ENCODE results near the gene RNF214. TPM values are rescaled to one million over a fixed set of nuclear protein-coding genes. Genes with fewer than 3 reads are reported as not detected.
A peak's percentile ranks its signal among the peaks of the same experiment; 100 is the strongest.

RNF214 gene
- total and polyA plus RNA-seq, 10 of the 15 experiments (the other 5 are each of a cell fraction or from before 2014, with no cell fraction given), result 4.8 to 16.8 (median 10.5) TPM

GRCh38 chr11:117231842-117232091 lies 704 bp upstream of the RNF214 start, which contains the start of gene PCSK7:
Gene PCSK7, minus strand, starts transcription at chr11:117232073. Its CDS starts 2,229 bp downstream, at chr11:117229844.
- H2AFZ ChIP-seq (ENCODE audit: control insufficient read depth, low read depth, low read length), result peak within 1 kb of the TSS; percentile 88
- H3K9me3 ChIP-seq (replicated peaks; ENCODE audit: control insufficient read depth, insufficient read depth, low read length), result no peaks in the 10 kb centered on the region
- intact Hi-C loops (cut with micrococcal nuclease; ENCODE audit: unreplicated experiment), result loop anchor here (2.0 to 5.0 kb wide), 2 partner anchors 95 to 586 kb away; partner anchors contain the start of gene CEP164
- H3K27ac ChIP-seq (ENCODE audit: control insufficient read depth, insufficient read depth), result peak within 1 kb of the TSS; percentile 87
- under 1% methylated on average over 13 of the region's 13 CpGs for WGBS (ENCODE audit: insufficient coverage, insufficient replicate concordance, low lambda C conversion rate, missing lambda C conversion rate)
- ChIA-PET POLR2A (interaction anchor here (0.8 to 3.6 kb wide), 3 partner anchors 52 to 396 kb away, joined by 4 to 51 read pairs (median 5); partner anchors contain the start of gene SIDT2), SMC1A (ENCODE audit: uncharacterized antibody, unreplicated experiment) (interaction anchor here (0.9 to 12.2 kb wide), 8 partner anchors 43 to 585 kb away, joined by 3 to 187 read pairs (median 5); partner anchors contain the start of genes CEP164, PAFAH1B2 and SIDT2), RAD21 (ENCODE audit: unreplicated experiment) (interaction anchor here (0.8 to 9.9 kb wide), 9 partner anchors 15 to 585 kb away, joined by 3 to 159 read pairs (median 3); partner anchors contain the start of genes BACE1, CEP164, SIDT2 and SIK3), CTCF (interaction anchor here (0.6 to 17.3 kb wide), 9 partner anchors 11 to 396 kb away, joined by 3 to 422 read pairs (median 6); partner anchors contain the start of genes CEP164, PAFAH1B2 and SIDT2)
- peaks cover 9 to 16% of the 10 kb centered on the region in 2 experiments; a peak in 3 of 4 replicates for H3K36me3 ChIP-seq (ENCODE audit: control insufficient read depth in 2 of 2, insufficient read depth in 2 of 2, low read length in 1 of 2)
- BruUV-seq (replicated peaks), result no TSS peak
- H3K4me1 ChIP-seq (ENCODE audit: control insufficient read depth, insufficient read depth, low read length), result peaks cover 9% of the 10 kb centered on the region
- peak within 1 kb of the TSS; percentile 92 for H3K4me2 ChIP-seq (ENCODE audit: control insufficient read depth, insufficient read depth)
- in situ Hi-C loops (cut with MboI), result no loop called here
- no peaks in the 10 kb centered on the region for H4K20me1 ChIP-seq (ENCODE audit: control insufficient read depth, insufficient read depth)
- peak within 1 kb of the TSS; percentile 89 for H3K4me3 ChIP-seq
- DNase-seq (ENCODE audit: low read depth, low spot score) (no peak), FAIRE-seq (no peak), ATAC-seq (no peak)
- no peaks in the 10 kb centered on the region for H3K27me3 ChIP-seq (replicated peaks in 1 of 2; ENCODE audit: control insufficient read depth in 2 of 2, insufficient read depth in 2 of 2, low read length in 1 of 2)
- H3K9ac ChIP-seq (ENCODE audit: control insufficient read depth, insufficient read depth, low read length), result peak within 1 kb of the TSS; percentile 93
- H3K79me2 ChIP-seq (ENCODE audit: control insufficient read depth, insufficient read depth, low read length), result peaks cover 46% of the 10 kb centered on the region
- TF ChIP-seq MEF2B (IDR thresholded peaks at IDR 0.05; ENCODE audit: partially characterized antibody, poor library complexity, severe bottlenecking), result no peak
- TF ChIP-seq SUPT20H (IDR thresholded peaks at IDR 0.05; ENCODE audit: borderline replicate concordance, control insufficient read depth, low read depth, low read length), result no peak
- no peak for TF ChIP-seq WRNIP1 (IDR thresholded peaks at IDR 0.05; ENCODE audit: borderline replicate concordance, low read depth, low read length)
- no peak for TF ChIP-seq GABPA (IDR thresholded peaks at IDR 0.05; ENCODE audit: low read depth)
- TF ChIP-seq CHD1 (IDR thresholded peaks at IDR 0.05; ENCODE audit: low read depth, low read length), result 0 out of 2 replicates have a peak, but pooled peaks have one; percentile 2
- TF ChIP-seq ZNF217 (IDR thresholded peaks at IDR 0.05), result no peak
- TF ChIP-seq NFIC (IDR thresholded peaks at IDR 0.05; ENCODE audit: low read depth, low read length), result no peak
- TF ChIP-seq CREM (IDR thresholded peaks at IDR 0.05; ENCODE audit: low read depth), result peak; percentile 66; the same call in 1 of the 2 replicates
- TF ChIP-seq YY1 (IDR thresholded peaks at IDR 0.05; ENCODE audit: low read depth, low read length), result no peak
- no peak for TF ChIP-seq NR2F1 (conservative IDR thresholded peaks at IDR 0.05)
- TF ChIP-seq TAF1 (IDR thresholded peaks at IDR 0.05; ENCODE audit: borderline replicate concordance, low read depth, low read length), result peak; percentile 41; the same call in 1 of the 2 replicates
- no peak for TF ChIP-seq SUZ12 (IDR thresholded peaks at IDR 0.05; ENCODE audit: unreplicated experiment)
- TF ChIP-seq NKRF (conservative IDR thresholded peaks at IDR 0.05), result no peak
- TF ChIP-seq NFYB (IDR thresholded peaks at IDR 0.05; ENCODE audit: insufficient read depth, low read depth, low read length), result no peak
- TF ChIP-seq NBN (IDR thresholded peaks at IDR 0.05), result 0 out of 2 replicates have a peak, but pooled peaks have one; percentile 6
- no peak for TF ChIP-seq JUND (IDR thresholded peaks at IDR 0.05; ENCODE audit: low read depth, low read length)
- TF ChIP-seq BMI1 (IDR thresholded peaks at IDR 0.05; ENCODE audit: borderline replicate concordance), result no peak
- TF ChIP-seq, protein P1, sequence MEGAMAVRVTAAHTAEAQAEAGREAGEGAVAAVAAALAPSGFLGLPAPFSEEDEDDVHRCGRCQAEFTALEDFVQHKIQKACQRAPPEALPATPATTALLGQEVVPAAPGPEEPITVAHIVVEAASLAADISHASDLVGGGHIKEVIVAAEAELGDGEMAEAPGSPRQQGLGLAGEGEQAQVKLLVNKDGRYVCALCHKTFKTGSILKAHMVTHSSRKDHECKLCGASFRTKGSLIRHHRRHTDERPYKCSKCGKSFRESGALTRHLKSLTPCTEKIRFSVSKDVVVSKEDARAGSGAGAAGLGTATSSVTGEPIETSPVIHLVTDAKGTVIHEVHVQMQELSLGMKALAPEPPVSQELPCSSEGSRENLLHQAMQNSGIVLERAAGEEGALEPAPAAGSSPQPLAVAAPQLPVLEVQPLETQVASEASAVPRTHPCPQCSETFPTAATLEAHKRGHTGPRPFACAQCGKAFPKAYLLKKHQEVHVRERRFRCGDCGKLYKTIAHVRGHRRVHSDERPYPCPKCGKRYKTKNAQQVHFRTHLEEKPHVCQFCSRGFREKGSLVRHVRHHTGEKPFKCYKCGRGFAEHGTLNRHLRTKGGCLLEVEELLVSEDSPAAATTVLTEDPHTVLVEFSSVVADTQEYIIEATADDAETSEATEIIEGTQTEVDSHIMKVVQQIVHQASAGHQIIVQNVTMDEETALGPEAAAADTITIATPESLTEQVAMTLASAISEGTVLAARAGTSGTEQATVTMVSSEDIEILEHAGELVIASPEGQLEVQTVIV (IDR thresholded peaks at IDR 0.05; ENCODE audit: borderline replicate concordance, partially characterized antibody), result no peak
- TF ChIP-seq CEBPB (IDR thresholded peaks at IDR 0.05; ENCODE audit: borderline replicate concordance in 1 of 2, low read depth in 2 of 2, low read length in 2 of 2), result no peak
- TF ChIP-seq, protein P2, sequence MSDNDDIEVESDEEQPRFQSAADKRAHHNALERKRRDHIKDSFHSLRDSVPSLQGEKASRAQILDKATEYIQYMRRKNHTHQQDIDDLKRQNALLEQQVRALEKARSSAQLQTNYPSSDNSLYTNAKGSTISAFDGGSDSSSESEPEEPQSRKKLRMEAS (IDR thresholded peaks at IDR 0.05; ENCODE audit: low read depth, low read length), result no peak
- no peak for TF ChIP-seq RCOR1 (conservative IDR thresholded peaks at IDR 0.05; ENCODE audit: low read depth, low read length)
- TF ChIP-seq POLR2AphosphoS5 (IDR thresholded peaks at IDR 0.05; ENCODE audit: low read length), result no peak
